GM06990 (cell line): Measurements from ENCODE around the gene LHX8.

Experiments used
- DNase-seq: peaks from one replicate; pipeline ENCODE4 v3.0.0-alpha.2; 2011; ENCODE audit not compliant: insufficient read length; ENCODE audit errors: extremely low read depth
- H3K27me3 ChIP-seq: replicated peaks from 2 replicates; pipeline ENCODE4 v1.6.0; 2011; ENCODE audit warnings: low read length; ENCODE audit not compliant: control insufficient read depth, insufficient read depth
- H3K36me3 ChIP-seq: 2 replicates; pipeline ENCODE4 v1.5.1; 2011; ENCODE audit warnings: low read length; ENCODE audit not compliant: control insufficient read depth, insufficient read depth
- H3K4me3 ChIP-seq: replicated peaks from 2 replicates; pipeline ENCODE4 v1.5.1; 2011; ENCODE audit warnings: low read depth, mild to moderate bottlenecking, control low read depth, low read length
- CTCF ChIP-seq: IDR thresholded peaks from 2 replicates; pipeline ENCODE4 v1.5.1; 2011; ENCODE audit warnings: low read length, control low read depth, mild to moderate bottlenecking, inconsistent platforms; ENCODE audit not compliant: insufficient read depth, poor library complexity, severe bottlenecking

LHX8 gene

GRCh38 chr1:75203415-75204277 is 69.5 kb downstream of the LHX8 start:
- H3K36me3 ChIP-seq: no peaks in the 10 kb centered on the region
- peak; percentile 77 for TF ChIP-seq CTCF
- no peak for DNase-seq
- H3K4me3 ChIP-seq: no peak overlapping the region
- no peaks in the 10 kb centered on the region for H3K27me3 ChIP-seq

GRCh38 chr1:75208862-75209261 is 74.7 kb downstream of the LHX8 start:
- no peak overlapping the region for H3K4me3 ChIP-seq
- H3K27me3 ChIP-seq: no peaks in the 10 kb centered on the region
- DNase-seq: no peak
- H3K36me3 ChIP-seq: no peaks in the 10 kb centered on the region
- no peak for TF ChIP-seq CTCF
